ENCODE measurements around the gene ROR1.

ROR1 gene

DNA sequence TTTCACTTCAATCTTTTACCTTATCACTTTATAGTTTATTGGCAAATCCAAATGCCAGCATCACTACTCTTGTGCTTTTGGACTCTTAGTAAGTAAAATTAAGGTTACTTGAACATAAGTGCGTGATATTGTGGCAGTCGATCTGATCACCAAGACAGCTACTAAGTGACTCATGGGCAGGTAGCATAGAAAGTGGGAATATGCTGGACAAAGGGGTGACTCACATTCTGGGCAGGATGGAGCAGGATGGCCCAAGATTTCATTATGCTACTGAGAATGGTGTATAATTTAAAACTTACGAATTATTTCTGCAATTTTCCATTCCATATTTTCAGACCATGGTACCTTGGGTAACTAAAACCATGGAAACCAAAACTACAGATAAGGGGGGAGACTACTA is 120.2 kb downstream of the ROR1 start:
- no peak overlapping the region for H3K27ac ChIP-seq

DNA sequence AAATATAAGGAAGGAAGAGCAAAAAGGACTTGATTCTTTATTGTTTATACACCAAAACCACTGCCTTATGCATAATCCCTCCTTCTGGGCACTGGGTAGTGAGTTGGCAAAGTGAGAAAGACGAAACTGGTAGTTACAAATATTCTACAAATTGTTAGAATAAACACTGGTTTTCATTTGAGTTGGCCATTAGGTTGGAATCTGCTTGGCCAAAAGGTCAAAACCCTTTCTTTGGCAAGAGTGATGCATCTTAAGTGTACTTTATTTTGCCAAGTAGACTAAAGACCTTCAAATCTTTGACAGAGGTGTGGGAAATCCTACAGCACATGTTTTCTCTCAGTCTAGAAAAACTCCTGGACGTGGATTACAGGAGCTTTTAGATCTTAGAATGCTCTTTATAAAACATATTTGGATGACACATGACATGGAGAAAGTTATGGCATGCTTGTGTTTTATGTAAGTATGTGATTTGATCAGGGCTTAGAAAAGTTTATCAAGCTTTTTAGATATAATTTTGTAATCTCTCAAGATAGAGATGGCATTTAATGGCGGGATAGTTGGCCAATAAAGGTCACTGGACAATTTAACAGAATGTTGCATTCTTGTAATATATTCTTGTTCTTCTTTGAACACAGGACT is 120.9 kb downstream of the ROR1 start:
- no peak overlapping the region for H3K4me3 ChIP-seq
- H3K27ac ChIP-seq, result no peak overlapping the region

More for the DNA sequence above, 120.2 kb downstream of the ROR1 start:
- H3K4me3 ChIP-seq, result no peak overlapping the region

DNA sequence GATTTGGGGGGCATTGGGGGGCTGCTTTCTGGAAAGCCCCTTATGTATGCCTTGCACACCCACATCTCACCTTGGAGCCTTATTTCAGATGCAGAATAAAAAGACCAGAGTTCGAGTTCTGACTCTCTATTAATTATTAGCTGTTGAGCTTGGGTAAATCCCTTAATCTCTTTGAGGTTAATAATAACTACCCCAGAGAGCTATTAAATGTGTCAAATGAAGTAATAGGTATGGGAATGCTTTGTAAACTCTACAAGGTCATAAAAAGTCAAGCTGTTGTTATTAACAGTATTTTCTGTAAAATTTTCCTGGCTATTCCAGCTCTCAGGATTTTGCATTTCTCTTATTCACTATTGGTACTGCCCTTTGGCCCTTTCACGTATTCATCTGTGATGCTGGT is 122.9 kb downstream of the ROR1 start:
- Histone ChIP-seq H3K4me3 (no peak overlapping the region), H3K27ac (no peak overlapping the region)

DNA sequence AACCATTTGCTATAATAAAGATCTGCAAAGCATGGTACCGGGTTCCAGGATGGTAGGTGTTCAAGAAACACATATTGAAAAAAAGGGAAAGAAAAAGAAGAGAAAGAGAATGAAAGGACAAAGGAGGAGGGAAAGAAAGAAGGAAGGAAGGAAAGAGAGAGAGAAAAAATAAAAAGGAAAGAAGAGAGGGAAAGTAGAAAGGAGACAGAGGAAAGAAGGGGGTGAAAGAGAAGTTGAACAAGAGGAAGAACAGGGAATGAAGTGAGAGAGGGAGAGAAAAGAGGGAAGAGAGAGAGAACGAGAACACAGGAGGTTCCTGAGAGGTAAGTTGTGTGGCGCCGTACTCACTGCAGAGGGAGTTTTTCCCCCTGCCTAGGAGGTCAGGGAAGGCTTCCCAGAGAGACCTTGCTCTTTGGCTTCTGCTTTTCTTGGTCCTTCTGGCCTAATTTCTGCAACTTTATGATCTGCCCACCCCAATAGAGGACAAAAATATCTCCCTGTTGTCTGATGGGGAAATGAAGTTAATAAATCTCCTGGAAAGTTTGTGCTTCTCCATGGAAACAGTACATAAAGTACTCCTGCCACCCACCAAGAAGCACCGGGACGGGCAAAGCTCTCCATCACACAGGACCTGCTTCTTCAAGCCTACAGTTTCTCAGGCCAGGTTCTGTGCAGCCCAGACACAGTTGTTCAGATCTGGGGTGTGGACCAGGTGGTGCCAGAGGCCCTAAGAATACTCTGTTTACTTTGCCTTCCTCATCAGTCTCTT is 124.8 kb downstream of the ROR1 start:
- Histone ChIP-seq H3K27ac (no peak overlapping the region), H3K4me3 (no peak overlapping the region)

DNA sequence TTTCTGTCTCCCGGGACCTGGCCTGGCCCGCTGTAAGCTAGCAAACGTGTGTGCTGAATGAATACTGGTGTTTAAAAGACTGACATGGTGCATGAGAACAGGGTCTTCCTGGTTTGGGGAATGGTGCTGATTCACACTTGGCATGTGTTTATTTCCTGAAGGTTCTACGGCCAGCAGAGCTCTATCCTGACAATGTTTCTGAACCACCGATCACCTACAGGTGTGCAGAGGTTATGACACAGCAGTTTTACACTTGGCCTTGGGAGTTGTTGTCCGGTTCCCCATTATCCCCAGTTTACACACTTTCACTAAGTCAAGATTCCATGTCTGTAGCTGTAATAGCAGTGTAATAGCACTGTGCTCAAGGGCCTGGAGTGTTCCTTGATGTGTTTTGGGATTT is 127.3 kb downstream of the ROR1 start:
- Histone ChIP-seq H3K4me3 (no peak overlapping the region), H3K27ac (no peak overlapping the region)

DNA sequence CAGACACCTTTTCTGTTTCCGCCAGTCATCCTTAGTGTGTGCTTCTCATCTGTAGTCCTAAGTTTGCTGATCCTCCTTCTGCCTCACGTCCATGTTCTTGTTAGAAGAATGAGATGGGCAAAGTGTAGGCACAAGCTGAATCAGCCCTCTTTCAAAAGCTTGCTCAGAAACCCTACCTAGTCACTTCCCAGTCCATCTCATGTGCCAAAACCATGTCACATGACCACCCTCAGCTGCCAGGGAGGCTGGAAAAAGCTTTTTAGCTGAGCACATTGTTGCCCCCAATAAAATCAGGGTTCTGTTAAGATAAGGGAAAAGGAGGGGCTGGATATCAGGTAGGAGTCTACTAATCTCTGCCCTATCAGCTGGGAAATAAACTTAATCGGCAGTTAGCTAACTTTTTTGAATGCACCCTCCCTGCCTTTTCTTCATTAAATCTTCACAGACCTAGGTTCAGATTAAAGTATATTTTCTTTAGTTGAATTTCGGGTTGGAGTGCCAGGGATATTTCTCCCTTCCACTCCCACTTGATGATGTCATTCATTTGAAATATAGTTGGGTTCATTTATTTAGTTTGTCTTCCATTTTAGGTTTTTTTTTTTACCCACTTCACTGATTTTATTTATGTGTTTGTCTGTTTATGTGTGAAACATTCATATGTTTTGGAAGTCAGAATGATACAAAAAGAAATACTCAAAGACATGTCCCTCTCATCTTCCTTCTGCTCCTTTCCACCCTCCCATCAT is 129.2 kb downstream of the ROR1 start:
- Histone ChIP-seq H3K4me3 (no peak overlapping the region), H3K27ac (no peak overlapping the region)

DNA sequence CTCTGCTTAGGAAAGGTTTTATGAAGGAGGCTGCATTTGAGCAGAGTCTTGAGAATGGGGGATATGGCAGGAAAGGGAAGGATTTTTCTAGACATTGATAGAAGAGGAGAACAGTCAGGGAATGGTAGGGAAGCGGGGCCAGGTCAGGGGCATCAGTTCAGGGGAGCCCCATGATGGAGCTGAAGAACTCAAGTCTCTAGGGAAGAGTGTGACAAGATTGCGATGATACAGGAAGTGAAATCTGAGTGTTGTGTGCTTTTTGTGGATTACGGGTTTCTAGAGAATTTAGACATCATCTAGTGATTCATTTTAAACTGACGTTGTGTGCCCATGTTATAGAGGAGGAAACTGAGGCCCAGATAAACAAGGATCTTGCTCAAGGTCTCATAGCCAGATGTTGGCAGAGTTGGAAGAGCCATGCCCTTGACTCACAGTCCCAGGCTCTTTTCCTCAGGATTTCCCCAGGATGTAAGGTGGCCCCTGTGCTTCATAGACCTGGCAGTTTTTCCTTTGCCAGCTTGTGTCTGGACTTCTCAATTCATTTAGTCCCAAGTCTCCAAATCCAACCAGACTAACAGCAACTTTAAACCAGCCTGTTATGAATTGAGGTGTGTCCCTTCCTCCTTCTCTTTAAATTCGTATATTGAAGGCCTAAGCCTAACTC is 130.3 kb downstream of the ROR1 start:
- H3K4me3 ChIP-seq, result no peak overlapping the region
- no peak overlapping the region for H3K27ac ChIP-seq

DNA sequence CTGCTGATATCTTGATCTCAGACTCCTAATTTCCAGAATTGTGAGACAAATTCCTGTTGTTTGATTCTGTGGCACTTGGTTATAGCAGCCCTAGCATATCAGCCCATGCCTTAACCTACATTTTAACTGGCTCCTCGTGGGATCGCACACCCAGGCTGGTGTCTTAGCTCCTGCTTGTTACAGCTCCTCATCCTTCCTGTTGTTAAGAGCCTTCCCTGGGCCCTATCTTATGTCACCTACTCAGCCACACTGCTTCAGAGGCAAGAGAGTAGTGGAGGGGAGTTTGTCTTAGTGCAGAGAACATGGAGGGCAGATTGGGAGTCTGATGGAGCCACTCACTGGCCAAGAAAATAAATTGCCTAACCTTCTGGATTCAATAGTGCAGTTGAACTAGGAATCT is 131.0 kb downstream of the ROR1 start:
- H3K27ac ChIP-seq, result no peak overlapping the region

DNA sequence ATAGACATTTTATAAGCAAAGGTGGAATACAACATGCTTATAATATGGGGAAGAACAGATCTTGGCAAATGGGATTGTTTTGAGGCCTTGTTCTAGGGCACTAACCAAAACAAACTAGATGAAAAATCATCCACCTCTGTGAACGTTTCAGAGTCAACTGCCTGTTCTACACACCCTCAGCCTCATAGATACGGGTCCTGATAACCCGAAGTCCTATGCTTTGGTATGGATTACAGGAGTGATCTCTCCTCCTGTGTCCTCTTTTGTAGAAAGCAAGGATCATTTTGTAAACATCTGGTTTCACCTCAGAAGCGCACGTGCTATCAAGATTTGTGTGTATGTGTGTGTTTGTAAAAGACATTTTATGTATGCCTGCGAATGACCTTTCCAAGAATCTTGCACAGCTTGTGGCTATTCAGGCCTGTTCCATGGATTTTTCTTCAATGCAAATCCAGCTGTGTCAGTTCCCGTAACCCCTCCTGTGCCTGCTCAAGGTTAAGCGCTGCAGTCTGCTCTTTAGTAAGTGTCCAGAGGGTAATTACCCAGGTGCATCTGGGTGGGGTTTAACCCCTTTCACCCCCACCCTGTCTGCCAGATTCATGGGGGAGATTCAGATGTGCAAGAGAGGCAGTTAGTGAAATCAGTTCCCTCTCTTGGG is 132.4 kb downstream of the ROR1 start:
- no peak overlapping the region for H3K27ac ChIP-seq

More for the DNA sequence above, 131.0 kb downstream of the ROR1 start:
- no peak overlapping the region for H3K4me3 ChIP-seq

DNA sequence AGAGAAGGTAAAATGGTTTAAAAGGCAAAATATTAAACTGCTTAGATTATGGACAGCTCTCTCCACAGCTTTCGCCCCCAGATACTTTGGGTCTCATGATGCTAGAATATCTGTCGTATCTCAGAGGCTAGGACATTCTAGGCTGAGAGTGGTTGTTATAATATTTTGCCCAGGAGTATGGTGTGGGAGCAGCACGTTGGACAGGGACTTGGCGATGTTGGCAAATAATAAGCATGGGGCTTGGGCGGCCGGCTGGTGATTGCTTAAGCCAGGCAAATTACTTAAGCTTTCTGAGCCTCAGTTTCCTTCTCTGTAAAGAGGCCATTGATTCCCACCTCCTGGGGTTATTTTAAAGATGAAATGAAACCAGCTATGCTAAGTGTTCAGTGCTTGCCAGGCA is 133.2 kb downstream of the ROR1 start:
- Histone ChIP-seq H3K27ac (no peak overlapping the region), H3K4me3 (no peak overlapping the region)

More for the DNA sequence above, 132.4 kb downstream of the ROR1 start:
- H3K4me3 ChIP-seq, result no peak overlapping the region

DNA sequence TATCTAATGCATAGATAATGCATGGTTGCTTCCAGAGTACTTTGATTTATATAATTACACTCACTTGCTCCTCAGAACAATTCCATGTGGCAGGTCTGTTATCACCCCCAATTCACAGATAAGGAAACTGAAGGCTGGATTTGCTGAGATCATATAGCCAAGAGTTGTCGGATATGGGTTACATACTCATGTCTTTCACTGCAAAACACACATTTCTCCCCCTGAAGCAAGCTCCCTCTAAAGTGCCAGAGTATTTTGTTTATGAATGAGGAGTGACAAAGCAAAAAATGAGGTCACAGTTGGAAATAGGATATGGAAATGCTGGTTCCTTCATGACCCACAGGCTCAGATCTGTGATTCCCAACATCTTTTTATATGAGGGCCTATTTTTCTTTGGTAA is 134.2 kb downstream of the ROR1 start:
- H3K4me3 ChIP-seq, result no peak overlapping the region
- no peak overlapping the region for H3K27ac ChIP-seq

DNA sequence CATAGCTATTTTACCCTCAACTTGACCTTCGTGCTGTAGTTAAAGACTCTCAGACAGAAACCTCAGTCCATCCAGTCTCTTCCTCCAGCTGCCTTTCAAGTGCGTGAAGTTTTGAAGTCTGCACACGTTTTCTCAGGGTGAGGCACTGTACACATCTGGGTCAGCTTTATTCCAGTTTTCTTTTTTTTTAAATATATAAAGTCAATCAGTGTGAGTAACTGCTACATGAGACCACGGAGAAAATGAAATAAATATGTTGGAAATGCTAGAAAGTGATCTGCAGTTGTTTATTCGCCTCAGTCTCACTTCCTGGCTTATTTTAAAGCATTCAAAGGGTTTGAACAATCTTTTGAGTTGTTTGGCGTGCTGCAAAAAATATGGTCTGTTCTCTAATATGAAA is 135.7 kb downstream of the ROR1 start:
- Histone ChIP-seq H3K27ac (no peak overlapping the region), H3K4me3 (no peak overlapping the region)

DNA sequence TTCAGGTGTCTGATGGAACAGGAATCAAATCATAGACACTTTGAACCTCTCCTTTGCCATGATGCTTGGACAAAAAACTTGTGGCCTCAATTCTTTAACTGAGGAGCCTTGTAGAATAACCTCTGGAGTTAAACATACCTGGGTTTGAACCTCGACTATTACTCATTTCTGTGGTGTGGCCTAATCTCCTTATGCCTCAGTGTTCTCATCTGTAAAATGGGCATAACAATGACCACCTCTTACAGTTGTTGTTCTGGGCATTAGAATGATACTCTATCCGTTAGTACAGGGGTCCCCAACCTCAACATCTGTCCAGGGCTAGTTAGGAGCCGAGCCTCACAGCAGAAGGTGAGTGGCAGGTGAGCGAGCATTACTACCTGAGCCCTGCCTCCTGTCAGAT is 137.2 kb downstream of the ROR1 start:
- H3K27ac ChIP-seq, result no peak overlapping the region
- H3K4me3 ChIP-seq, result no peak overlapping the region

DNA sequence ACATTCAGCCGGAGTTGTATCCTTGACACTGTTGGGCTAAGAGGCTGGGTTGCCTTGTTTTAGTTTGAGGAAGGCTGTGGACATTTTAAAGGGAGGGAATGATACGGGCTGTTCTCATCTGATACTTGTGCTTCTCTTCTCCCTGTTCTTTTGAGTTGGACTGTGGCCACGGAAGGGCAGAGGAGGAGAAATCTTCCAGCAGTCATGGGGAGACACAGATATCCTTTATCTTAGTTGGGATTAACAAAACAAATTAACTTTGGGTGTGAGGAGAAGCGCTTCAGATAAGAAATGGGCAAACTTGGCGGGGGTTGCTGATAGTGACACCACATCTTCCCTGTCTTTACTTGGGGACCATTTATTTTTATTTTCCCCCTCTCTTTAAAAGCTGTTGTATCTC is 138.8 kb downstream of the ROR1 start:
- H3K27ac ChIP-seq, result no peak overlapping the region
- no peak overlapping the region for H3K4me3 ChIP-seq

DNA sequence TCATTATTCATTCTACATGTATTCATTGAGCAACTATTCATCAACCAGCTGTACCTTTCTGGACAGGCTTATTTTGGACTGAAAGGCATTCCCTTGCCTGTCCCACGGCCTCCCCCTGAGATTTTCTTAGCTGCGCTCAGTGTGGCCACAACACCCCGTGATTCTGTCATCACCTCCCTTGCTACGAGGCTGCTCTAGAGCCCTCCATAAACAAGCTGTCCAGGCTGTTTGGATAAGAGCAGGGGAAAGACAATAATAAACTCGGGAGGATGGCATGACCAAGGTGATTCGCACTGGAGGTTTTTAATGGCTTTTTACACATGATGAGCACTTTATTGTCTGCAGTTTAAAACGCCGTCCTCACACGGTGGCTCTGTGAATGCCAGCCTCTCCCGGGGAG is 139.7 kb downstream of the ROR1 start:
- Histone ChIP-seq H3K27ac (no peak overlapping the region), H3K4me3 (no peak overlapping the region)

DNA sequence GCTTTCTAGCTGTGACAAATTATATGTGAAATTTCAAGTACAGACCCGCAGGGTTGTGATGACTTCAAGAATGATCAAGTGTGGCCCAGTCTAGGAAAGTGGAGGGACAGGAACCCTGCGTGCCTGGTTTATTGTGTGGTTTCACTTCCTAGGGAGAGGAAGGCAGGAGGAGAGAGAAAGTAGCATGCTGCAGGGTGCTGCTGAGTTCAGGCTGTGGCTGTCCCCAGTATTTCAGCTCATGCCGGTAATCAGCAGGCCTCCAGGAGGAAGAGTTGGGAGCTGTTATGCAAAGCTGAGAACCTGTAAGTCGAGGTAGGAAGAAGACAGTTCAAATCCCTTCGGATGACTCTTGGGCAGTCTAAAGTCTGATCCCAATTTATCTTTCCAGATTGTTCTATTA is 140.4 kb downstream of the ROR1 start:
- H3K27ac ChIP-seq, result no peak overlapping the region
- H3K4me3 ChIP-seq, result no peak overlapping the region

DNA sequence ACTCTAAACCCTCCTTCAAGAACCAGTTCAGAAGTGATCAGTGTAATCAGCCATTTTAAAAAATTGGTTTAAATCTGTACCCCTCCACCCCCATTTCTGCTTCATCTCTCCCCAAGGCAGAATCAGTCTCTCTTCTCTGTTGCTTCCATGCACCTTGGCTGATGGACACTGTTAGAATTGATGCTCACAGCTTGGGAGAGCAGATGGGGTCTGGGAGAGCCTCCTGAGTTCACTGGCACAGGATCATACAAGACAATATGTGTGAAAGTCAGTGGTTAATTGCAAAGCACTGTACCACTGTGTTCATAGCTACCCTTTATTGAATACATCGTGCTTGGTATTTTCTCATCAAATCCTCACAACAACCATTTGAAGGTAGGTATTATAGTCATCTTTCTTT is 140.9 kb downstream of the ROR1 start:
- no peak overlapping the region for H3K4me3 ChIP-seq
- no peak overlapping the region for H3K27ac ChIP-seq

DNA sequence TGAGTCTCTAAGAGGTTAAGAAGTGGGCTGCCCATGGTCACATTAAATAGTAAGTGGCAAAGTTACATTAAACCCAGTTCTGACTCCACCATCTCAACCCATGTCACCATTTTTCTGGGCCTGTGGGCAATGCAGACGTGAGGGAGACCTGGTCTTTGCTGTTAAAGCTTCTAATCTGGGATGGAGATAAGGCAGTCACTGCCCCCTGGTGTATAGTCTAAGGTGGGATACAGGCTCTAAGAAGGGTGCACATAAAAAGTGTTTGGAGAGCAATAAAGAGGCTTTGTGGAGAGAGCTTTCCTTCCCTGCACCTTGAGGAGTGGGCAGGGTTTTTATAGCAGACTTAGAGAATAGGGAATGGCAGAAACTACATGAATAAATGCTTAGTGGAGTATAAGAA is 141.3 kb downstream of the ROR1 start:
- Histone ChIP-seq H3K27ac (no peak overlapping the region), H3K4me3 (no peak overlapping the region)

DNA sequence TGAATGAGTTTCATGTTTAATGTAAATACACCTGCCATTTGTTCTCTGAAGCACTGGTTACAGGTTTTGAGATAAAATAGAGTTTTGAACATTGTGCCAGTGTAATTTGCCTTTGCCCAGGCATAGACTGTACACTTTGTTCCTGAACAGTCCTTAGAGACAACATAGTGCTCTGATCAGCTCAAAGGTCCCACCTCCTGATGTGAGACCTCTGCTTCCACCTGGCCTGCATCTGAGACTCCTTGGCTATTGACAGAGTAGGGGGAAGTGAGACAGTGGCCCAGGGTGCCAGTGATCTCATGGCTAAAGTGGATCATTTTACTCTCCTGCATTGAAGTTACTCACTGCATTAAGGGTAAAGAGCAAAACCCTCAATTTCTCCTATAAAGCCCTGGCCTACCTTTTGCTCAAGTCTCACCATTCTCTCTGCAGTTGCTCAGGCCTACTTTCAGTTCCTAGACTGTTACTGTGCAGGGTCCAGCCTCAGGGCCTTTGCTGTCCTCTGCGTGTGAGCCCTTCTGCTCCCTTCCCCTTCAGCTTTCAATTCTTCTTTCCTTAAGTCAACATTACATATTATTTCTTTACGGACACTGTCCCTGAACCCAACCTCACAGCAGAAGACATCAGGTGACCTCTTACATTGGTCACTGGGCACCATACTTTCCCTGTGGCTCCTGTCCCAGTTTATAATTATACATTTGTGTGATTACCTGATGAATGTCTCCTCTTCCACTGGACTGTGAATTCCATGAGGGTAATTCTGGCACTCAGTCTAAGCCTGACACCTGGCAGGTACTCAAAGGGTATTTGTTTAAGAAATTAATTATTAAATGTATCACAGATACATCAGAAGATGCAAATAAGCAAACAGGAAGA is 142.9 kb downstream of the ROR1 start:
- no peak overlapping the region for H3K27ac ChIP-seq
- no peak overlapping the region for H3K4me3 ChIP-seq

Data from skin epidermis (tissue), 12 donors.